ENCODE results near the gene NFASC.

NFASC gene

DNA sequence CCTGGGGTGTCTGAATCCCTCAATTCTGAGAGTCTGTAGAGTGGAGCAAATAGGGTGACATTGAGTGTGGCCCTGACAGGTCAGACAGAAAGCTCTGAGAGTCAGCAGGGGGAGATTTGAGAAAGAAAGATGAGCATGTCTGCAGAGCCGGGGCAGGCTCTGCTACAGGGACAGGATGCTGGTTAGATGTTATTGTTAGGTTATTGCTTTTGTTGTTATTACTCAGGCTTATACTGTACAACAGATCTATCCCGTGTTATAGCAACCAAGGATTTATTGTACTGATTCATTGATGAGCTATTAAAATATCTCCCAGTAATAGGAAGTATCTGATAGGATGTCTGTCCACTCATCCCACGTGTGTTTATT lies 59.5 kb downstream of the NFASC start:
- DNase-seq = no peak

DNA sequence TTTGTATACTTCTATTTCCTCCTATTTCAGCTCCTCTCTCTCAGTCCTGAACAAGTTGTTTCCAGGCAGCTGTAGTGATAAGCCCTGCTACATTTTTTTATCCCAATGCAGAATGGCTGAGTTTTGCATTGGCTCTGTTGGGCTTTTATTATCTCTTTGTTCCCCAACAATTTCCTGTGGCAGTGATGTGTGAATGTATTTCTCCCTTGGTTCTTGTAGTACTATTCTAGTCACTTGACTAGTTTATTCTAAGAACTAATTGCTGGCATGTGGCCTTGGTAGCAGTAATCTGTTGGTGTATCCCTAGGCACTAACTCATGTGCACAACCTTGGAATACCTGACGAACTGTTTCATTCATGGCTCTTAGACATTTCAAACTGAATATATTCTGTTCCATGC lies 60.7 kb downstream of the NFASC start:
- no peak for DNase-seq

DNA sequence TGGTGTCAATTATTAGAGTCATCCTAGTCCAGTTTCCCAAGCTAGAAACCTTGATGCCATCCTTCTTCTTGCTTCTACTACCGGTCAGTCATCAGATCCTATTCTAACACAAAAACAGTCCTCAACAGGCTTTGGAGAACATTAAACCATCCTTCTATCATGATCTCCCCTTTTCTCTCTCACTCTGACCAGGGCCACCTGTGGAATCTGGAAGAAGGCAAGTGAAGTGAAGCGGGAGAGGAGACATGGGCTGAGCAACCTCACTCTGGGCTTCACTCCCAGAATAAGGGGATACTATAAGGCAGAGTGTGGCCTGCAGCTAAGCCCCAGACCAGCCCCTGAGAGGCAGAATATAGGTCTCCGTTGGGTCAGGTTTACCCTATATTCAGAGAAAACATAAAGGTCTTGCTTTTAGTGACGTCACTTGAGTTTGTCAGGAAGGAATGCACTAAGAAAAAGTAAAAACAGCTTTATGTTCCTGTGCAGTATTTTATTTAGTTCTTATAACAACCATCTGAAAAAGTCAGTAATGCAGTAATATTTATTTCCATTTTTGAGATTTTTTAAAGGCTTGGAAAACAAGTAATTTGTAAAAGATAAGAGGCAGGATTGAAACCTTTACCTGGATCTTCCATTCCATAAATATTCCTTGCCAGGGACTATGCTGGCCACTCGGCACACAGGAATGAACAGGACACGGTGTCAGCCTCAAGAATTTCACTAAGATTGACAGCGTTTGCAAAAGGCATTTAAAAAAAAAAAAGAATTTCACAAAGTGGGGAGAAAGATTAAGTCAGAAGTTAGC lies 61.3 kb downstream of the NFASC start:
- DNase-seq = no peak

DNA sequence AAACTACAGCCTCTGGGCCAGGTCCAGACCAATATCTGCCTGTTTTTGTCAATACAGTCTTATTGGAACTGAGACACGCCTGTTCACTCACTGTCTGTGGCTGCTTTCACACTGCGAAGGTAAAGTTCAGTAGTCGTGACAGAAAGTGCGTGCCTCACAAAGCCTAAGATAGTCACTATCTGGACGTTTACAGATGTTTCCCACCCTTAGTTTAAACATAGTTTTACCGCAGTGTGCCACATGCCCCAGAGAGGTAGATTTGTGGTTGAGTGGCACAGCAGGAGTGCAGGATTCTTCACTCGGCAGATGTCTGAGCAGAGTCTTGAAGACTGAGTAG lies 61.9 kb downstream of the NFASC start:
- DNase-seq = no peak

GRCh38 chr1:204935155-204935554 lies 64.5 kb downstream of the NFASC start:
- no peak for DNase-seq

DNA sequence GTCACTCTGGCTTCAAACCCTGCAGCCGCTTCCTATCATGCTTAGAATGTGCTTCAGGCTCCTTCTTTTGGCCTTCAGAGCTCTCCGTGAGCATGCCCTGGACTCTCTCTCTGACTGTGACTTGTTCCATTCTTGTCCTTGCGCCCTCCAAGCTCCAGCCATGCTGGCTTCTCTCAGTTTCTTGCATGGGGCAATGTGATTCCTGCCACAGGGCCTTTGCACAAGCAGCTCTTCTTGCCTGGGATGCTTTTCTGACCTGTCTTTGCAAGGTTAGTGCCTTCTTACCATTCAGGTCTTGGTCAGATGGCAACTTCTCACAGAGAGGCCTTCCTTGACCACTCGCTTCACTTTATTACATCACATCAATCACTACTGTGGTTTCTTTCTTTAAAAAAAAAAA lies 66.1 kb downstream of the NFASC start:
- DNase-seq = no peak

GRCh38 chr1:204937901-204938300 lies 67.2 kb downstream of the NFASC start:
- DNase-seq = no peak

DNA sequence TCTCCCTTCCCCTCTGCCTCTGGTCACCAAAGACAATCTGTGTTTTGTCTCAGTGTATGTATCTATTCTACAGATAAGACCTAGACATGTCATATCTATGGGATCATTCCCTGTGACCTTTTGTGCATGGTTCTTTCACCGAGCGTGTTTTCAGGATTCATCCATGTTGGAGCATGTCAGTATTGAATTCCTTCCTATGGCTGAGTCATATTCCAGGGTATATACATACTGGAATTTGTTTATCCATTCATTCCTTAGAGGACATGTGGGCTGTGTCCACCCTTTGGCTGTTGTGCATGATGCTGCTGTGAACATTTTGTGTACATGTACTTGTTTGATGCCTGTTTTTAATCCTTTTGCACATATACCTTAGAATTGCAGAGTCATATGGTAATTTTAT lies 69.9 kb downstream of the NFASC start:
- no peak for DNase-seq

DNA sequence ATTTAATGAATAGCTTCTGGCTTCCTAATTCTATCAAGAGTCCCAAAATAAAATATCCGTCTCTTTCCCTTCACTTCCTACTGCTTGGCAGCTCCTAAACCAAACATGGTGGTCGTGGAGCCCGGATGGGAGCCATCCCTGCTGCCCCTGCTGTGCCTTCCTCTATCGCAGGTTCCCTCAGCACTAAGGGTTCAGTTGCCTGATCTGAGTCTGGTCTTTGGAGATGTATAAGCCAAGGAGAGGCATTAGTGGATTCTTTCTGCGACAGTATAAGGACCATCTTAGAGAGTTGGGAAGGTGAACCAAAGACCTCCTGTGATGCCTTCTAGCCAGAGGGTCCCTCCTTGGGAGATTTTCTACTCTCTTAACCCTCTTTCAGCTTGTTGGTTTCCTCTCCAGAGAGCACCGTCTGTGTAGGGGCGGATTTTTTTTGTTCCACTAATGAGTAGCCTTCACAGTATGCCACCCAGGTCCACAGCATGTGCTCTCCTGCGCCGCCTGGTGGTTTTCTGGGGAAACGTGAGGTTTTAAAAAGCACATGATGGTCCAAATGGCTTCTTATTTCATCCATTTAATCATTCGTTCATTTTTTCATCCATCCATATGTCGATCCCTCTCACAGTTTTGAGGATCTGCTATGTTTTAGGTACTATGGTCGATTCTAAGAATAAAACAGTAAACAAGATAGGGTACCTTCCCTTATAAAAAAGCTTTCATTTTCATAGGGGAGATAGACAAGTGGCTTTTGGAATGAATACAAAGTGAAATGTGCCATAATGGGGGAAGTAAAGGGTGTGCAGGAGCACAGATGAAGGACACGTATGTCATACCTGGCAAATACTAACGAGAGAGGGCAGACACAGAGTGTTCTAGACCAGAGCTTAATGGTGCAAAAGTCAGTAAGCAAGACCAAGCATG lies 71.0 kb downstream of the NFASC start:
- DNase-seq = peak; percentile 69

GRCh38 chr1:204943495-204943894 lies 72.8 kb downstream of the NFASC start:
- DNase-seq = no peak

DNA sequence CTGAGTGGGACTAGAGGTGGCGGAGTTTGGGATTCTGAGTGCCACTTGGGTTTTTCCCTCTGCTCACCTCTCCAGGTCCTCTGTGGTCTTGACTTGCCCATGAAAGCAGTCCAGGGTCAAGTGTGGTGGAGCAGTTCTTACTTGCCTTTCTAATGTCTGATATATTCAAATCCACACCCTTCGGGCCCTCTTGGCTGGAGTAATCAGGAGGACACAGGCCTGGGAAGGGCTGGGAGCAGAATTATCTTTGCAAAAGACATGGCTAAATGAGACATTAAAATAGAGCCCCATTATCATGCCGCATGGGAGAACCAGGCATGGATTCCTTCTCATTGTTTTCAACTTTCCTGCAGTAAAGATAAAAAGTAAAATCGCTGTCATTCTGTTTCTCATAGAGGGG lies 74.0 kb downstream of the NFASC start:
- no peak for DNase-seq

GRCh38 chr1:204945565-204945977 lies 74.9 kb downstream of the NFASC start:
- DNase-seq = peak; percentile 17

DNA sequence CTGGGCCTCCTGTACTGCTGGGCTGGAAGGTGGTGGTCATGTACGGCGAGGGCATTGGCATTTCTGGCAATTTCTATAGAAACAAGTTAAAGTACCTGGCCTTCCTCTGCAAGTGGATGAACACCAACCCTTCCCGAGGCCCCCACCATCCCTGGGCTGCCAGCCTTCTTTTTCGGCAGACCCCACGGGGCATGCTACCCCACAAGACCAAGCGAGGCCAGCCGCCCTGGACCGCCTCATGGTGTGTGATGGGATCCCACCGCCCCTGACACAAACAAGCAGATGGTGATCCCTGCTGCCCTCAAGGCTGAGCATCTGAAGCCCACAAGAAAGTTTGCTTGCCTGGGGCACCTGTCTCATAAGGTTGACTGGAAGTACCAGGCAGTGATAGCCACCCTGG lies 76.0 kb downstream of the NFASC start:
- DNase-seq = no peak

- no peak for DNase-seq
Measured at GRCh38 chr1:204947338-204947737, 76.7 kb downstream of the NFASC start.

DNA sequence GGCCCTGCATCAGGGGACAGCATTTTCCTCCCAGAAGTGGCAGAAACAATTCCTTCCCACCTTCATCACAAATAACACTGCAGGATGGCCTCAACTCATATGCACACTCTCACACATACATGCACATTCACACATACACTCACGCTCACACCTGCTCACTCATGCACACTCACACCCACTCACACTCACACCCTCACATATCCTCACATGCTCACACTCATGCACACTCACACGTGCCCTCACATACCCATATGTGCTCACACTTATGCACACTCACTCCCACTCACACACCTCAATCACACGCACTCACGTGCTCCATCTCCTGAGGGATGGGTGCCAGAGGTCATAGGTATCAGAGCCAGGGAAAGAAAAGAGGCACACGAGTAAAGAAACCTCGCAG lies 77.1 kb downstream of the NFASC start:
- DNase-seq = no peak

DNA sequence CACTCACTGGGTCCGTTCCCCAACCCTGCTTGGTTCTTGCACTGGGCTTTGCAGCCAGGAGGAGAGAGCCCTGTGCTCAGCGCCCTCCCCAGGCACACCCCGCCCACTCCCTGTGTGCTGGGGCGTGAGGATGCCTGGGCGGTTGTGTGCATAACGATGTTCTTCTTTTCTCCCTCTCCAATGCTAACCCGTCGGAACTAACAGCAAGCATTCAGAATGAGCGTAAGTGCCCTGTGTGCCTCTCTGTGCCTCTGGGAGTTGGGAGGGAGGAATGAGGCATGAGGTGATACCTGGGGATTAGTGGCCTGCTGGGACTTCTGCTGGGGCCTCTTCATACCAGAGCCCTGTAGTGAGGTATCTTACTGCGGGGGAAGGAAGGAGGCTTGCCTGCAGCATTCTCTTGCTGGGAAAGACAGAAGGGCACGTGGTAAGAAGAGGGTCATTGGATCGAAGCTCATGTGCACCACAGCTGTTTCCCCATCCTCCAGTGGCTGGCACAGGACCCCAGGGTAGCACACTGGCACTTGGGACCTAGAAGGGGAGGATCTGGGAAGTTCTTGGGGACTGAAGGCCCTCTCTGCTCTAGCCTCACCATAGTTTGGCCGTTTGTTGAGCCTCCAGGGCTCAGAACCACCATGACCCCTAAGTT lies 79.8 kb downstream of the NFASC start:
- no peak for DNase-seq

DNA sequence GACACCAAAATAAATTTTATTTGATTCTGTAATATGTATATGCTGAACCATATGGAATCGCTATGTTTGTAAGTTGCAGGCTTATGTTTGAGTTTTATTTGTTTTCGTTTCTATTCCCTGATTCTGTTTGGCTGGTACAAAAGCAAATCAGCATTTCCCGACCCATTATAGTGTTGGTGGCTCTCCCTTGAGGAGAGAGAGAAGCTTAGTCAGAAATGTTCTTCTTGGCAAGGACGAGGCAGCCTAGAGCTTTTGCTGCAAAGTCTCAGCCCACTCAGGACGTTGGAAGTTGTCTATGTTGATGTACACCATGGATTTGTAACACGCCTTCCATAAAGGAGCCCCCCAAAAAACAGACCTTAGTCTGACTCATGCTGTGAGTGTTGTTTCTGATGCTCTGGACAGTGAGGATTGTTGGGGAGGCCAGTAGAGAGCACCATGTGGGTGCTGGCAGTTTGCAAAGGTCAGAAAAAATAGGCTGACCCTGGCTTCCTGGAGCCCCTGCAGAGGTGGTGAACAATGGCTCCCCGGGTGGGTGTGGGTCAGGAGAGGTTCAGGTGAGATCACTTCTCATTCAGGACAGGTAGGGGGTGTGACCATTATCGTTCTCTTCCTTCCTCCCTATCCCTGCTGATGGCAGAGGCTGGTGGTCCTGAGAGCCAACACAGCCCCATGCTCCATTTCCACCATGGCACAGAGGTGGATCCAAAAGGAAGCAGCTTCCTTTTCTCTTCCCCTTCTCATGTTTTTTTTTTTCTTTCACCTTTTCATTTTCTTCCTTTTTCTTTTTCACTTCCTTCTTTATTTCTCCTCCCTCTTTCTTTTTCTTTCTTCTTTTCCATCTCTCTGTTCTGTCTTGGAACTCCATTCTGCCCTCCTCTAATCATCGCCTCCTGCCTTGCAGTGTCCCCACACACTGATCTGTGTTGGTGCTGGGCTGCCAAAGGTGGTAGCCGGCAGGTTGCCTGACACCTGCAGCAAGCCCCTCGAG lies 88.0 kb downstream of the NFASC start:
- no peak for DNase-seq

GRCh38 chr1:204959374-204959773 lies 88.7 kb downstream of the NFASC start:
- DNase-seq = no peak

DNA sequence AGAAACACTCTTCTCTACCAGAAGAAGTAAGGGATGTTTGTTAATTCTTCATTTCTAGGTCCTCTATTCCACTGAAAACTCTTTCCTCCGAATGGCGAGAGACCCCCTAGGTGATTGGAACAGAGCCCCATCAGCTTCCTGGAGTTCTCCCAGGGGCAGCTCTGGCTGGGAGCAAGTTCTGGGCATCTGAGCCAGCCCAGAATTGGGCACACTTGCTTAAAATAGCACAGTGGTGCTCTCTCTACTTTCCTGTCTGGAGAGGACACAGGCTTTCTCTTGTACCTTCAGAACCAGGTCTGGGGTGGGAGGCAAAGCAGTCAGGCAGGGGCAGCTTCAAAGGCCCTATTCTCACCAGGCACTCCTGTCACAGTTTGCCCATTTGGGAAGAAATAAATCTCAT lies 89.2 kb downstream of the NFASC start:
- DNase-seq = no peak

DNA sequence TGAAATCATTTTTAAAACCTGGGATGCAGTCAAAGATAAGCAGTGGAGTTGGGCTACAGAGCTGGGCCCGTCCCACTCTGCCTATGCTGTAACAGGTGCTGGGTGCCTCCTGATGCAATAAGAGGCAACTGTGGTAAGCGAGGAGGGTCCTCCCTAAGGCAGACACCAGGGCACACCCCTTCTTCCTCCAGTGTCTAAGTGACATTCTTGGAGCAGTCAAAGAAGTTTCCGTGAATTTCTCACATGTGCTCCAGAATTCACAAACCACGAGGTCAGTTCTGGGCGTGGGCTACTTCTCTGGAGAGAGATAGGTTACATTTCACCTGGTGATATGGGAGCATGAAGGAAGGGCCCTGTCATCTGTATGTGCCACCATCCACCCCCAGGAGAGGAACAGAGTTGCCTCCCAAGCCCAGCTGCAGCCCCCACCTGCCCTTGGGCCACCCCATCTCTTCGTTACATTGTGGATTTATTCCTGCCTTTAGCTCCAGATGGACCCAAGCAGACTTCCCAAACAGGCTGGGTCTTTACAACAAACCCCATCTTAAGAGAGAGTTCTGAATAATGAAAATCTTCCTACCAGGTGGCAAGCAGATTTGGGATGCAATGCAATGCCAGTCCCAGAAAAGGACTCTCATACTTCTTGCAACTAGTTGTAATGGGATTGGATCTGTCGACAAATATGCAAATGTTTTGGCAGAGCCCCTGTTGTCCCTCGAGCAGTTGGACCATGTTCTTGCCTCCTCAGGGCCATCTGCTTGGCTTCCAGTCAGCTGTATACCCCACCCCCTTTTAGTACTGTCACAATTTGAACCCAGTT lies 89.9 kb downstream of the NFASC start:
- DNase-seq = no peak

- no peak for DNase-seq
Measured at GRCh38 chr1:204961765-204962419, 91.2 kb downstream of the NFASC start.
